Measurements from ENCODE around the gene OR4D1.

Gene OR4D1

GRCh38 chr17:58156839-58157803, 8.9 kb downstream of the OR4D1 start:
- DNase-seq = peak; percentile 80

DNA sequence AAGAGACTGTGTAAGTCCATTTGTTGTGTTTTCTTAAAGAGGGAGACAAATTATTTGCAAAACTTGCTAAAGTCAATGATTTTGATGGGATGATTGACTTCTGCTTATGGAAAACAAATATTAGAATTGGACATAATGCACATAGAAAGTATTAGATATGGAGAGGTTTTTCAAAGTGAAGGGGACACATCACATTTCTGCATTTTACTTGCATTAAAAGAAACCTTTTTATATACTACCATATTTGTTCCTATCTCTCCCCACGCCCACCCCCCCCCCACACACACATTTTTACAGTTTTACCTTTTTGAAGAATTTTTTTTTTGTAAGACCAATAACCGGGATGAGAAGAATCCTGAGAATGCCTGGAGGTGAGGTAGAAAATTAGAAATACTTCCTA, 10.0 kb downstream of the OR4D1 start:
- no peak for DNase-seq

- no peak for DNase-seq
Measured at GRCh38 chr17:58161566-58161965, 13.4 kb downstream of the OR4D1 start.

- no peak for DNase-seq
Measured at GRCh38 chr17:58165981-58166380, 17.8 kb downstream of the OR4D1 start.

DNA sequence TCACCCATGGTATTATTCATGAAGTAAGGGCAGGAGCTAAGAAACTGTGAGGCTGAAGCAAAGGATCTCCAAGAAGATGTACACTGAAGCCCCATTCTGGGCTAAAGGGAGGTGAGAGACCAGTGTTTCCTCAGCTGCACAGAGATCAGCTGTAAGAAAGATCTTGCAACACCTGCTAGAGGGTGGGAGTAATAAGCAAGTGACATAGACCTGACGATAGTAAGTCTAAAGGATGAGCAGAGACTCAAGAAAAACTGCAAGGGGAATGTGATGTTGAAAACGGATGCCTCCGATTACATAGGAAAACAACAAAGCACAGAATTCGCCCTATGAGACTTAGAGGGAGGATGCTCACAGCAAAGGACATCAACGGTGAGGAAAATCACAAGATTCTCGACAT, 18.5 kb downstream of the OR4D1 start, which contains the start of gene OR4D2:
TSS of gene OR4D2 (plus strand) at position 301 of the 400 bp plus-strand sequence. CDS start 2,674 bp downstream, outside the sequence.
- DNase-seq = no peak

GRCh38 chr17:58170622-58171021, 22.4 kb downstream of the OR4D1 start:
- no peak for DNase-seq

- peak; percentile 49 for DNase-seq
Measured at GRCh38 chr17:58172369-58173071, 24.3 kb downstream of the OR4D1 start.

DNA sequence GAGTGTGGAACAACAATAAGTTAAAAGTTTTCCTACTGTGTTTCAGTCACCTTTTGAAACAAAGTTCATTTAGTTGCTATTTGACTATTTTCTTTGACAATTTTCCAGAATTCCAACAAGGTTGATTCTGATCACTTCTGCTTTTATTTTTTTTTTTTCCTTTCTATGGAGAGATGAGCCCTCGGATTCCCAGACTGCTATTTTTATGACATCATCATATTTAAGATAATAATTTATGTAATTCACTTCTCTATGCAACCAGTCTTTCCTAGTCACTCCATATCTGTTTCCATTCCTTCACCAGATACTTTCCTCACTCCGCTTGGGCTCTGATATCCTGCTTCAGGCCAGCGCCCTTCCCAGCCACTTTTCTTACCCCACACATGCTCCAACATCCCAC, 26.7 kb downstream of the OR4D1 start:
- no peak for DNase-seq

GRCh38 chr17:58176200-58176599, 28.0 kb downstream of the OR4D1 start:
- DNase-seq = no peak

DNA sequence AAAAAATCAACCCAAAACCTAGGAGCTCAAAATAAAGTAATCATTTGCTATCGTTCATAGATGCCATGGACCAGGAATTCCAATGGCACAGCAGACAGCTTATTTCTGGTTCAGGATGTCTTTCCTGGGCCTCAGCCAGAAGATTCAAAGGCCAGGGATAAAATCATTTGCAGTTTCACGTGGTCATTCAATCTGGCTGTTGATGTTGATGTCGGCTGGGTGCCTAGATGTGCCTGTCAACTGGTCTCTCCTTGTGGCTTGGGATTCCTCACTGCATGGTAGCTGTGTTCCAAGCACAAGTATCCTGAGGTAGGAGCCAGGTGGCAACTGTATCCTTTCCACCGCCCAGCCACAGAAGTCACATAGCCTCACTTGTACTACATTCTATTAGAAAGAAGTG, 33.6 kb downstream of the OR4D1 start:
- DNase-seq = no peak

GRCh38 chr17:58183514-58183913, 35.3 kb downstream of the OR4D1 start:
- no peak for DNase-seq

- no peak for DNase-seq
Measured at GRCh38 chr17:58184308-58184985, 36.3 kb downstream of the OR4D1 start.

- no peak for DNase-seq
Measured at GRCh38 chr17:58184986-58185761, 37.0 kb downstream of the OR4D1 start.

DNA sequence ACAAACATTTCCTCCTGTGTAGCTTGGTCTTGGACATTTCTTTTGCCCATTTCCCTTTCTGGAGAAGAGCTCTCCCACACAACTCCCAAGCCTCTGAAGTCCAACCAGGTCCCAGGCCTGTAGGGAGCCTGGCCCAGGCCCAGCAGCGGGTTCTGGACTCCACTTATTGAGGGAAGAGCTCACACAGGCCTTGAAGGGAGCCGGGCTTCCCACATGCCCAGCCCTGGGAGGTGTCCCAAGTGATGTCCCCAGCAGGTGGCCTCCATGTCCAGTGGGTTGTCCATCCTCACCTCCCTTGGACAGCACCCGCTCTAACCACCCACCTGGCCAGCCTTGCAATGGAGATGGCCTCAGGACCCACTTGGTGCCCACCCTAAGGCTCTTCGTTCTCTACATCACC, 38.4 kb downstream of the OR4D1 start:
- no peak for DNase-seq

DNA sequence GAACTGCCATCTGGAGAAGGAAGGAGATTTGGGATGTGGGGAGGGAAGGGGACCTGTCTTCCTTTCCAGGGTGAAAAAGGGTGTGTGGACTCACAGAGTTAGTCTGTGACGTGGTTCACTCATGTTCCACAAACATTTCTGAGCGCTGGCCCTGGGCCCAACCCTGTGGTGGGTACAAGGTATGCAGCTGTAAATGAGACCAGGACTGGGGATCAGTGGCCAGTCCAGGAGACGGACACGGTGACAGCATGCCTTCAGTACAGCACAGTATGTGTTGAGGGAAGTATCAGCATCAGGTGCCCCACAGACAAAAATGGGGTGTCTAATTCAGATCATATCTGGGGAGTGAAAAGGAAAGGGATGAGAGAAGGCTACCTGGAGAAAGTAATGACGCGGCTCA, 38.9 kb downstream of the OR4D1 start:
- DNase-seq = no peak

DNA sequence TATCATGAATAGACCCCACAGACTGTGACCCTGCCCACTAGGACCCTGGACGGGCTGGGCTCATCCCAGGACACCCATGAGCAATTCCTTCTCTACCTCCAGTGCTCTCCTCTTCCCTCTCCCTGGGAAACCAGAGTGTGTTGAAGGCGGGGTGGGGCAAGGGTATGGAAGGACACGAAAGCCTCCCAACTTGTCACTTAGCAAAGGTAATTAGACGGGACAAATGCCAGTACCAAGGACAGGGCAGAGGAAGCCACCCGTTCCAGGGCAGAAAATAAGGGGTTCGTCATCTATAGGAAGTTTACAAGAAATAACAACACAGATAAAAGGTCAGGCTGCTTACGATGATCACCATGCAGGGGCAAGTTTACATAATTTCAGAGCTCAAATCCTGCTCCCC, 39.5 kb downstream of the OR4D1 start:
- no peak for DNase-seq

DNA sequence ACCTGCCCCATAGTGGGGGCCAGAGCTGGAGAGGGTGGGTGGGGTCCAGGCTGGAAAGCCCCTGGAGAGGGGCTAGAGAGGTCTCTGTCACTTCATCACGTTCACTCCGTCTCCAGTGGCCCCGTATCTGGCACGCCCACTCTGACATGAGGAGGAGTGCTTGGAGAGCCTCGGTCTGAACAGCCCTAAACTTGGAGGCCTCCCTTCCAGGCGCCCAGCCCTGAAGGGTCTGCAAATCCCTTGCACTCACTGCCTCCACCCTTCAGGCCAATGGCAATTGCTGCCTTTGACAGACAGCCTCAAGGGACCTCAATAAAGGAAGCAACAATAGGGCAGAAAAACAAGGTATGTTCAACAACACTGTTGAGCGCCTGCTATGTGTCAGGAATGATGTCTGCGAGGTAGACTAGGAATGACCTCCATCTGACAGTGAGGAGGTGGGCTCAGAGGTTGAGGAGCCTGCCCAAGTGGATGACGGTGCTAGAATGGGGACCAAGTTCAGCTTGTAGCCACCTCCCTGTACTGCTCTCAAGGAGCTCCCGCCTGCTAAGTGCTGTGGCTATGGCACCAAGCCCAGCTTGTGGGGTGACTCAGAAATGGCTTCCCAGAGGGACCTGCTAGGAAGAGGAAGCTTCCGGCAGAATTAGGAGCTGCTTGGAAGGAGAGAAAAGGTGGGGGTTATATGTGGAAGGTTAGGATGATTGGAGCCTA, 41.4 kb downstream of the OR4D1 start:
- no peak for DNase-seq

DNA sequence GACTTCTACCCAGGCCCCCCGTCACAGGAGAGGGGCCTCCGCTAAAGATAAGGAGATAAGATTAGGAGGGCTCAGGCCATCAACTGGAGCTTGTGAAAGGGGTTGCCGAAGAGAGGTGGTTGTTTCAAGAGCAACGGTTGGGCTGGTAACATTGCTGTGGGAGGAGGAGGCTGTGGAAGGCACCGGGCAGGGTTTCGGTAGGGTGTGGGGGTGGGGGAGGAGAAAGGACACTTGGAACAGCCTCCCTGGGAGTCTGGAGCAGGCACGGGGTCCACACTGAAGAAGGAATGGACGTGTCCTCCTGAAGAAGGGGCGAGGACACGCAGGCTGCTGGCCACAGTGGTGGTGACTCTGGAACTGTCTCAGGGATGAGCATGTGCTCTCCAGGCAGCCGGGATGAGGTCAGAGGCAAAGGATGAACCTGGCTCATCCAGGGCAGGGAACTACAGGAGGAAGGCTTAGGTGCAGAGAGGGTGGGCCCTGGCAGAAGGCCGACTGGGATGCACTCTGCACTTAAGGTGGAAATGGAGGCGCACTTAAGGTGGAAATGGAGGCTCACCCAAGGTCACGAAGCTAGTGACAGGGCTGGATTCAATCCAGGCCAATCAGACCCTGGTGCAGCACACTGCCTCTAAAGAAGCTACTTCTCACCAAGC, 43.2 kb downstream of the OR4D1 start:
- no peak for DNase-seq

- no peak for DNase-seq
Measured at GRCh38 chr17:58192612-58193011, 44.4 kb downstream of the OR4D1 start, which contains the start of gene EPX. TSS of gene EPX (plus strand) at chr17:58192726. CDS start at chr17:58192847, 121 bp downstream.

GRCh38 chr17:58193641-58194255, 45.6 kb downstream of the OR4D1 start:
- DNase-seq = no peak

All from stimulated activated CD4-positive, alpha-beta T cell treated with anti-CD3 and anti-CD28 coated beads, Interleukin-15, amount 100 ng/mL, for 24 hours (primary cell).